GM23338 (cell line): ENCODE results near the gene MTCL1. TPM values are rescaled to one million over a fixed set of nuclear protein-coding genes. Genes with fewer than 3 reads are reported as not detected.

Source experiments
- ATAC-seq: fragments of 200-7000 bp; cut with Tn5 transposase; 3 replicates; pipeline ENCODE4 v1.9.1; 2020
- DNase-seq: peaks from one replicate; pipeline ENCODE4 v3.0.0-alpha.2; 2015; ENCODE audit warnings: low spot score
- H2AFZ ChIP-seq: fragments of 200-600 bp; sonication (generic); 2 replicates; pipeline ENCODE4 v1.8.0; 2016; ENCODE audit warnings: antibody characterized with exemption, mild to moderate bottlenecking, moderate library complexity
- H3F3A ChIP-seq: fragments of 200-600 bp; sonication (generic); replicated peaks from 2 replicates; pipeline ENCODE4 v1.8.0; 2017; ENCODE audit warnings: antibody characterized with exemption, mixed run types, low read depth
- H3K27ac ChIP-seq: fragments of 200-600 bp; sonication (generic); 2 replicates; pipeline ENCODE4 v1.6.1; 2016; ENCODE audit warnings: low read depth
- H3K27me3 ChIP-seq: fragments of 200-600 bp; sonication (generic); 2 replicates; pipeline ENCODE4 v1.8.0; 2016; ENCODE audit warnings: mild to moderate bottlenecking, mixed run types, moderate library complexity; ENCODE audit not compliant: insufficient read depth
- H3K36me3 ChIP-seq: fragments of 200-600 bp; sonication (generic); 2 replicates; pipeline ENCODE4 v1.8.0; 2016; ENCODE audit warnings: mild to moderate bottlenecking; ENCODE audit not compliant: insufficient read depth
- H3K4me1 ChIP-seq: fragments of 200-600 bp; sonication (generic); 2 replicates; pipeline ENCODE4 v1.8.0; 2016; ENCODE audit warnings: mild to moderate bottlenecking, moderate library complexity; ENCODE audit not compliant: insufficient read depth
- H3K4me2 ChIP-seq: fragments of 200-600 bp; sonication (generic); 2 replicates; pipeline ENCODE4 v1.7.1; 2017; ENCODE audit warnings: mixed run types
- H3K4me3 ChIP-seq: fragments of 200-600 bp; sonication (generic); 2 replicates; pipeline ENCODE4 v1.6.1; 2016; ENCODE audit warnings: mixed run types
- H3K79me2 ChIP-seq: fragments of 200-600 bp; sonication (generic); replicated peaks from 2 replicates; pipeline ENCODE4 v1.8.0; 2017; ENCODE audit warnings: mild to moderate bottlenecking; ENCODE audit not compliant: insufficient read depth
- H3K9me2 ChIP-seq: fragments of 200-600 bp; sonication (generic); 2 replicates; pipeline ENCODE4 v1.8.0; 2017; ENCODE audit not compliant: insufficient read depth
- H4K20me1 ChIP-seq: fragments of 200-600 bp; sonication (generic); replicated peaks from 2 replicates; pipeline ENCODE4 v1.8.0; 2017; ENCODE audit warnings: mild to moderate bottlenecking; ENCODE audit not compliant: insufficient read depth
- H3K27ac Mint-ChIP-seq: 2 replicates; pipeline ENCODE4 v1.8.0; 2020; ENCODE audit warnings: inconsistent platforms, mild to moderate bottlenecking, moderate library complexity, mixed read lengths
- H3K27me3 Mint-ChIP-seq: 3 replicates; pipeline ENCODE4 v1.8.0; 2022; ENCODE audit warnings: low read depth, mild to moderate bottlenecking, moderate library complexity, mixed read lengths, inconsistent platforms; ENCODE audit not compliant: insufficient read depth, poor library complexity
- H3K36me3 Mint-ChIP-seq: 3 replicates; pipeline ENCODE4 v1.8.0; 2021; ENCODE audit warnings: low read depth, mild to moderate bottlenecking, inconsistent platforms, moderate library complexity, mixed read lengths
- H3K4me1 Mint-ChIP-seq: 3 replicates; pipeline ENCODE4 v1.8.0; 2020; ENCODE audit warnings: mild to moderate bottlenecking, inconsistent platforms, mixed read lengths
- H3K4me3 Mint-ChIP-seq: 3 replicates; pipeline ENCODE4 v1.8.0; 2021; ENCODE audit warnings: moderate library complexity, mild to moderate bottlenecking, inconsistent platforms, mixed read lengths
- H3K9me3 Mint-ChIP-seq: 3 replicates; pipeline ENCODE4 v1.8.0; 2020; ENCODE audit warnings: moderate library complexity, mild to moderate bottlenecking, inconsistent platforms, mixed read lengths
- CREB1 ChIP-seq: fragments of 250-450 bp; sonication (Bioruptor Pico); IDR thresholded peaks from 2 replicates; pipeline ENCODE4 v1.5.0; 2020; ENCODE audit warnings: low read depth, mild to moderate bottlenecking, moderate library complexity
- CTCF ChIP-seq, 2 experiments: fragments of 200-600 bp in 1 of 2; sonication (generic) in 1 of 2; conservative IDR thresholded peaks; 2 replicates each; pipeline versions ENCODE4 v1.5.1 to v1.6.1; 2016 to 2017; ENCODE audit warnings: antibody characterized with exemption in 2 of 2, low read depth in 2 of 2, mild to moderate bottlenecking in 2 of 2, moderate library complexity in 1 of 2
- EZH2 ChIP-seq: fragments of 200-600 bp; sonication (generic); IDR thresholded peaks from one replicate; pipeline ENCODE4 v1.8.0; 2017; ENCODE audit warnings: antibody characterized with exemption, mild to moderate bottlenecking, low read depth; ENCODE audit not compliant: unreplicated experiment
- EZH2phosphoT487 ChIP-seq: fragments of 200-600 bp; sonication (generic); IDR thresholded peaks from one replicate; pipeline ENCODE4 v1.8.1; 2018; ENCODE audit warnings: antibody characterized with exemption; ENCODE audit not compliant: unreplicated experiment
- JUNB ChIP-seq: IDR thresholded peaks from one replicate; pipeline ENCODE4 v1.6.1; 2016; ENCODE audit warnings: antibody characterized with exemption; ENCODE audit not compliant: unreplicated experiment
- NANOG ChIP-seq: IDR thresholded peaks from 2 replicates; pipeline ENCODE4 v1.6.1; 2016; ENCODE audit warnings: antibody characterized with exemption, borderline replicate concordance
- POLR2AphosphoS5 ChIP-seq: IDR thresholded peaks from 2 replicates; pipeline ENCODE4 v1.6.1; 2016; ENCODE audit warnings: antibody characterized with exemption, low read depth
- REST ChIP-seq: IDR thresholded peaks from one replicate; pipeline ENCODE4 v1.6.1; 2018; ENCODE audit warnings: antibody characterized with exemption; ENCODE audit not compliant: unreplicated experiment
- STAT1 ChIP-seq: IDR thresholded peaks from one replicate; pipeline ENCODE4 v1.6.1; 2016; ENCODE audit warnings: antibody characterized with exemption; ENCODE audit not compliant: unreplicated experiment
- ZNF114 ChIP-seq: fragments of 250-450 bp; sonication (Bioruptor Pico); IDR thresholded peaks from 2 replicates; pipeline ENCODE4 v1.5.0; 2020; ENCODE audit warnings: mild to moderate bottlenecking, moderate library complexity
- ZNF462 ChIP-seq: fragments of 250-450 bp; sonication (Bioruptor Pico); IDR thresholded peaks from 2 replicates; pipeline ENCODE4 v1.5.0; 2020; ENCODE audit warnings: mild to moderate bottlenecking, moderate library complexity
- polyA plus RNA-seq: library from polyadenylated mRNA; unstranded; fragments of >200 nt; fragmentation: Nextera tagmentation; extraction: Ambion mirVana; gene quantifications from 2 replicates; pipeline ENCODE4 v1.2.1, GENCODE V29; 2016
- total RNA-seq: library from RNA; depleted of rRNA; stranded (reverse); fragments of >200 nt; shearing (Covaris generic); gene quantifications from 2 replicates; pipeline ENCODE4 v1.2.3, GENCODE V29; 2014

MTCL1 gene
- total and polyA plus RNA-seq, 2 experiments from 2014 or later, result 14.4 to 45.0 TPM

DNA sequence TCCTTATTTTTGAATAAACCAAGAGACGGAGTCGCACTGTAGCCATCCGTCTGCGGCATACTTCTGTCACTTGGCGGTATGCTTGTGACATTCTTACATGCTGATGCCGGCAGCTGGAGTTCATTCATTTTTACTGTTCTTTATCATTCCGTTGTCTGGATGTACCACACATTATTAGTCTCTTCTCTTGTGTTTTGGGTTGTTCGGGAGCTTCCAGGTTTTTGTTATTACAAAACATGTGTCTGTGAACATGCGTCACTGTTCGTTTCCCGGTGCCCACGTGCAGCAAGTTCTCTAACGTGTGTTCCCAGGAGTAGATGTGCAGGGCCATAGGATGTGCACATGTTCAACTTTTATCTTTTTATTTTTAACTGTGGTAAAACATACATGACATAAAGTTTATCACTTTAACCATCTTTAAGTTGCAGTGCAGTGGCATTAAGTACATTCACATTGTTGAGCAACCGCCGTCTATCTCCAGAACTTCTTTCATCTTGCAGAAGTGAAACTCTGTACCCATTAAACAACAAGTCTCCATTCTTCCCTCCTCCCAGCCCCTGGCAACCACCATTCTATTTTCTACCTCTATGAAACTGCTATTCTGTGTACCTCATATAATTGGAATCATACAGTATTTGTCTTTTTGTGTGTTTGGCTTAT, 40.1 kb downstream of the MTCL1 start (continued):
- TF ChIP-seq CTCF (conservative IDR thresholded peaks at IDR 0.05; ENCODE audit: low read depth in 2 of 2), result no peak
- no peak for TF ChIP-seq REST
- no peak for TF ChIP-seq EZH2phosphoT487
- TF ChIP-seq CREB1, result no peak
- TF ChIP-seq NANOG, result no peak
- no peak for TF ChIP-seq ZNF114 (CRISPR knock-in tag)
- TF ChIP-seq EZH2, result no peak
- TF ChIP-seq STAT1, result no peak
- no peak for TF ChIP-seq JUNB

- Histone ChIP-seq H3K9me2 (no peaks in the 10 kb centered on the region), H2AFZ (no peak overlapping the region), H3K79me2 (peaks cover 8% of the 10 kb centered on the region; the same call in 1 of the 2 replicates), H3K4me3 (no peak overlapping the region), H4K20me1 (no peaks in the 10 kb centered on the region; the same call in 1 of the 2 replicates), H3K4me2 (no peak overlapping the region), H3K27me3 (no peaks in the 10 kb centered on the region), H3F3A (no peaks in the 10 kb centered on the region), H3K4me1 (no peaks in the 10 kb centered on the region), H3K36me3 (peaks cover 7% of the 10 kb centered on the region; the same call in 1 of the 2 replicates), H3K27ac (no peak overlapping the region)
- no peak overlapping the region; the same call in 2 of the 3 replicates for H3K4me3 Mint-ChIP-seq
- no peaks in the 10 kb centered on the region for H3K4me1 Mint-ChIP-seq
- no peaks in the 10 kb centered on the region for H3K9me3 Mint-ChIP-seq
- peaks cover 8% of the 10 kb centered on the region for H3K36me3 Mint-ChIP-seq
- peak overlapping the region; percentile 84 for H3K27ac Mint-ChIP-seq
- ATAC-seq (no peak), DNase-seq (no peak)
- no peaks in the 10 kb centered on the region for H3K27me3 Mint-ChIP-seq
- TF ChIP-seq CREB1 (no peak), POLR2AphosphoS5 (no peak), JUNB (no peak), EZH2phosphoT487 (no peak), ZNF462 (CRISPR knock-in tag) (no peak)
These were observed 42.1 kb downstream of the MTCL1 start for GRCh38 chr18:8747440-8747937.
